GM21619 (cell line): ENCODE data around the gene KPRP.

Experiments used
- ATAC-seq: cut with Tn5 transposase; IDR thresholded peaks from one replicate; pipeline ENCODE4 v1.9.1; 2021; ENCODE audit not compliant: unreplicated experiment

Gene KPRP

GRCh38 chr1:152768847-152769533 is 11.2 kb downstream of the KPRP start:
- no peak for ATAC-seq

DNA sequence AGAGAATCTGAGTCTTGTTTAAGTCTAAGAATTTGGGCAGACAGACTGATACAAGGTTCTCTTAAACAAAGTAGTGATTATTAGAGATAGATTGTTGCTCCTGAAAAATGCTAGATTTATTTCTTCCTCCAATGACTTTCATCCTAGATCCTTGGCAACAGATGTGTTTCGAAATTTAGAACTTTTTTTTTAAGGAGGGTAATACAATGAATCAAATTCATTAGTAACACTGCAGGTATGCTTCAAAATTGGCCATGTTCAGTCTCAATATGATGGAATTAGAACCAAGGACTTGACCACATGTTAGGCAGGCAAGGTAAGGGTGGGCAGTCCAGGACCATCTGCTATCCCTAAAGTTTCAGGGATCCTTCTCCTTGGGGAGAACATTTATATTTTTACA is 12.6 kb downstream of the KPRP start:
- ATAC-seq, result no peak

GRCh38 chr1:152774875-152775274 is 17.1 kb downstream of the KPRP start, which contains the start of gene LCE1F:
LCE1F (plus strand) TSS chr1:152775140; CDS start chr1:152776372, 1,232 bp downstream.
- ATAC-seq, result no peak

DNA sequence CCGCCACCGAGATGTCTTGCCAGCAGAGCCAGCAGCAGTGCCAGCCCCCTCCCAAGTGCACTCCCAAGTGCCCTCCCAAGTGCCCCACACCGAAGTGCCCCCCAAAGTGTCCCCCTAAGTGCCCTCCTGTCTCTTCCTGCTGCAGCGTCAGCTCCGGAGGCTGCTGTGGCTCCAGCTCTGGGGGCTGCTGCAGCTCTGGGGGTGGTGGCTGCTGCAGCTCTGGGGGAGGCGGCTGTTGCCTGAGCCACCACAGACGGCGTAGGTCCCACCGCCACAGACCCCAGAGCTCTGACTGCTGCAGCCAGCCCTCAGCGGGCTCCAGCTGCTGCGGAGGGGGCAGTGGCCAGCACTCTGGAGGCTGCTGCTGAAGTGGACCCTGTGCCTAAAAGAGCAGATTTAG is 18.5 kb downstream of the KPRP start:
- no peak for ATAC-seq

- ATAC-seq, result no peak
Observed at GRCh38 chr1:152777510-152778137, 19.8 kb downstream of the KPRP start.

GRCh38 chr1:152783095-152783494 is 25.3 kb downstream of the KPRP start:
- no peak for ATAC-seq

- no peak for ATAC-seq
Observed at GRCh38 chr1:152786077-152786476, 28.3 kb downstream of the KPRP start, which contains the start of gene LCE1E. LCE1E (plus strand) TSS chr1:152786257; CDS start chr1:152787300, 1,043 bp downstream.

GRCh38 chr1:152795686-152796085 is 37.9 kb downstream of the KPRP start:
- ATAC-seq, result no peak

GRCh38 chr1:152796421-152796820 is 38.6 kb downstream of the KPRP start, which contains the start of gene LCE1D:
LCE1D (plus strand) TSS chr1:152796721; CDS start chr1:152797795, 1,074 bp downstream.
- no peak for ATAC-seq

GRCh38 chr1:152801333-152801732 is 43.5 kb downstream of the KPRP start:
- no peak for ATAC-seq

DNA sequence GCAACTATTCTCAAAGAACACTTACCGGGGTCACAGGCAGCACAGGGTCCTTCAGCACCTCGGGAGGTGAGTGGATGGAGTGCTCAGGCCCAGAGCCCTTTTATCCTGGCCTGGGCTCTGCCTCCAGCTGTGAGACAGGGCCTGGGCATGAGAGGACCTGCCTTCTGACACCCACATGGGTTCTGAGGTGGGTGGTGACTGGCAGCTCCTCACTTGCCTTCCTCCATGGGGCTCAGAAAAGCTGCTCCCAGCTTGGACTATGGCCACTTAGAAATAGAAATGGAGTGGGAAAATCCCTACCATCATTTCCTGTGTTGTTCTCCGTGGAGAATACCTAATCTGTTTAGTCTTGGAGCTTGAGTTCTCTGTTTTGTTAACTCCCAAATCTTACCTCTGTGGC is 48.8 kb downstream of the KPRP start, which contains the start of gene LCE1C:
Gene LCE1C, minus strand, starts transcription at position 76 of the 400 bp plus-strand sequence. CDS start 1,173 bp downstream, outside the sequence.
- no peak for ATAC-seq

- ATAC-seq, result no peak
Observed at GRCh38 chr1:152811050-152811449, 53.2 kb downstream of the KPRP start.
